HG03457 (cell line): ENCODE results near the gene NR2F1-AS1.

Experiments used
- ATAC-seq: cut with Tn5 transposase; IDR thresholded peaks from one replicate; pipeline ENCODE4 v1.9.1; 2021; ENCODE audit warnings: moderate number of reproducible peaks; ENCODE audit not compliant: unreplicated experiment

Gene NR2F1-AS1

GRCh38 chr5:93603793-93604643 is 23.0 kb upstream of the NR2F1-AS1 start:
- no peak for ATAC-seq

DNA sequence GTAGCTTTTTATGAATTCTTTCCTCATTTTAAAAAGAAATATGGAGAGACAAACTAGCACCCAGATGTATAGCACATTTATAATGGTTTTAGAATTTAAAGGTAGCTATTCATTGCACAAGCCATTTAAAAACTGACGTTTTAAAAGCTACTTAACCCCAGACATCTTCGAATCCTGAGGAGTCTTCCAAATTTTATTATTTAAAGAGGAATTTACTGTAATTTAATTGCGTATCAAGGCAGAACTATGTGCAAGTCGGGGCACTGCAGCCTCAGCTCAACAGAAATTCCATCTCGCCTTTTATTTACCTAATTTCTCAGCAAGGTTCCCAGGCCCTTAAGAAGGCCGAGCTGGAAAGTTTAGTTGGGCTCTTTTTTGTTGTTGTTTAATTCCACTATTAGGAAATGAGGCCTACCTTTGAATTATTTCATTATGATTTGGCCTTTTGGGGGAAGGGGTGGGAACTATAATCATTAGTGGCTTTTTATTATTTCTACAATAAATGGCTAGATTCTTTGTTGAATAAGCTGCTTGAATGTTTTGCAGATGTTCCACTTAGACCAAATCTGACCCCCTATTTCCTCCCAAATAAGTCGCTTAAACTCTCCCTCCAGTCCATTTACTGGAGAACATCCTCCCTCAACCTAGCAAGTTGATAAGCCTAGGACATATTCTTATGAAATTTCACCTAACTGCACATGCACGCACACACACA is 22.2 kb upstream of the NR2F1-AS1 start:
- no peak for ATAC-seq

DNA sequence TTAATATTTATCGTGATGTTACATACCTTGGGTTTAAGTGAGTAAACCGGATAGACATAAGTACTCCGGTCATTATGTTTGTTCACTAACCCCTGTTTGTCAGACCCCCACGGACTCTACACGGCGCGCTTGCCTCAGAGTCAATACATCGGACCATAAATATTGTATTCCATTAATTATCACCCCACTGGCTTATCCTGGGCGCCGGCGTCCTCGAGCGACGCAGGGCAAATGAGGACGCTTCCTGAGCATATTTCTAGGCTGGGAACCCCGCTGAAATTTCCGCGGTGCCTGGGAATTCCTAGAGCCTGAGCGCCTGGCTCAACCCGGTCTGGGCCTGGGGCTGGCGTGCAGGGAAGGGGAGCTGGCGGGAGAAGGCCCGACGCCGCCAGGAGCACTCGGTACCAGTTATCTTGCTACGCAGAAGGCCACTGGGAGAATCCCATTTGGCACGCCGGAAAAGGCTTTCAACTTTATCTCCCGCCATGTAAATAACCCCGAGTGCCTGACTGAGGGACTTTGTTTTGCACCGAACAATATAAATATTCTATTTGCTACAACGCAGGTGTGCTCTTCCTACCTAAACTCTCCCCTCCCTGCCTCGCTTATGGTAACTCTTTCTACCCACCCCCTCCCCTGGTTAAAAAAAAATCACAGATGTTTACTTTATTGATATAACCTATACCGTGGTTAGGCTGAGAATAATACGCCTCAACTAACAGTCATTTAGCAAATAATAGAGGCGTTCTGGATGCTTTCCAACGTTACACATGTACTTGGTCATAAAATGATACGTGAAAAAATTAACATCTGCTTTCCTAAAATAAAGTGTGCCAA is 21.4 kb upstream of the NR2F1-AS1 start:
- ATAC-seq = no peak

DNA sequence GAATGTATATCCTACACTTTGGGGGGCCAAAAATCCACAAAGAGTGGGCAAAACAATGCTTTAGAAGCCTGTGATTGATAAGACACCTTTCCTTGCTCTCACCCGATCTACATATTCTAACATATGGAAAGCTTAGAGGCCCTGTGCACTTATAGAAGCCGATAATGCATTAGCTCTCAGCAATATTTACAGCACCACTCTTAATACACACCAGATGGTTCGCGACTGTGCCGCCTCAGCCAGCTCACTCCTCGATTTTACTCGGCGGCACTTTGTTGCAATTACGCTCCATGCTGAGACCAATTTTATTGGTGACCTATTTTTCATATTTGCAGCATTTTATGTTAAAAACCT is 20.8 kb upstream of the NR2F1-AS1 start:
- ATAC-seq = no peak

DNA sequence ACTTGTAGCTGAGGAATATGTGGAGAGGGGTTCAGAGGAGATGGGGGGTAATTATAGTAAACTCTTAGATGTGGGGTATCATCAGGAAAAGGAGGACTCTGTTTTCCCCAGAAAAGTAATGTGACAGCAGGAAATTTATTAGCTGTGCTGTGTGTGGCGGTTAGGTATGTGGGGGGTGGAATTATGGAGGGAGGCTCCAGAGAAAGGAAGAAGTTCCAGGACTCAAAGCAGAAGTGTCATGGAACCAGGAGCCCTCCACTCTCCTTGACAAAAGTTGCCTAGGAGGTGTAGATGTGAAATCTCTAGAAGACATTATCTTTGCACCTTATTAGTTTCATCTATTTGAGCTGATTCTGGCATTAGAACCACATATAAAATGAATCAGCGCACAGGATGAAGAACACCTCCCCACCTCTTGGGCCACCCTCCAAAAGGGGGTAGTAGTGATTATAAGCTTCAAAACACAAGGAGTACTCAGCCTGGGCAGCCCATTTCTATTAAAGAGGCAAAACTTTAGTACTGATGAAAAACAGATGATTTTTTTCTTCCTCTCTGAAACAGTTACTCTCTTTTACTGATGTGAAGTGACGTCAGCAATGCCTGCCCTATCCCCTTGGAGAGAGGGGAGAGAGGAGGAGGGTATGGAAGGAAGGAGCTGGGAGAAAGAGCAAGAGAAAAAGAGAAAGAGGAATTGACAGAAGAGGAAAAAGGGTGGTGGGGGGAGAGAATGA is 20.2 kb upstream of the NR2F1-AS1 start:
- no peak for ATAC-seq

GRCh38 chr5:93600409-93601070 is 19.5 kb upstream of the NR2F1-AS1 start:
- no peak for ATAC-seq

GRCh38 chr5:93599399-93600120 is 18.5 kb upstream of the NR2F1-AS1 start:
- ATAC-seq = no peak

- no peak for ATAC-seq
Observed at GRCh38 chr5:93599001-93599379, 18.0 kb upstream of the NR2F1-AS1 start.

DNA sequence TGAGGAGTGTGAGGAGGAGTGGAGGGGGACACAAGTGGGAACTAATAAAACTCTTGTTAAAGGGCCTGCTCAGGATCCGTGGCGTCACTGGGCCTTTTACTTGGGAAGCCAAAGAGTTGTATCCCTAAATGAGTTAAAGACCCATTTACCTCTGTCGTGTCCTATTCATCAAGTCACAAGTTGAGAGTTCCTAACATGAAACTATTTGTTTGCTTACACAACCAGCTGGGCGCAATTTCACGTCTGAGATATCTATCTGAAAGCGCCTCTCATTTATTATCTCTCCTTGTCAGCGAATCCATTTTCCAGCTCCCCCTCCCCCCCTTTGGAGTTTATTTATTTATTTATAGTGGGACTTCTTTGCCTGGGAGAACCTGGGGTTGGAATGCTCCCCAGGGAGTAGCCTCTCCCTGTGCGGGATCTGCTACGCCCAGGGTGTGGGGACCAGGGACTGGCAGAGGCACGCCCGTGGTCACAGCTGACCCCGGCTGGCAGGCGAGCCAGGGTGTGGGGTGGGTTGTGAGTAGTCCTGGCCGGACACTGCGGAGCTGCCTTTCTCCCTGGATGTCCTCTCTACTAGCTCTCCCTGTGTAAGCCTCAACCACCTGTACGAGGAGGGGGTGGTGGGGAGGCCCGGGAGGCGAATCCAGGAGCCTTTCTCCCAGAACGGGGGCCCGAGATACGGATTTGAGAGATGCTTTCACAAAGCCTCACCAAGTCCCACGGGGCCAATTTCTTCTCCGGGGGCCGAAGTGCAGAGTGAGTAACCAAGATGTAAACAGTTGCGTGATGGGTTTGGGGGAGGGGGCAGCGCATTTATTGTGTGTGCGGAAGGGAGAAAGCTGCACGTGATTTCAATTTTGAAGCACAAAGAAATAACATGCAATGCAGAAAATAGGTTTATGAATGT is 17.3 kb upstream of the NR2F1-AS1 start:
- ATAC-seq = no peak

DNA sequence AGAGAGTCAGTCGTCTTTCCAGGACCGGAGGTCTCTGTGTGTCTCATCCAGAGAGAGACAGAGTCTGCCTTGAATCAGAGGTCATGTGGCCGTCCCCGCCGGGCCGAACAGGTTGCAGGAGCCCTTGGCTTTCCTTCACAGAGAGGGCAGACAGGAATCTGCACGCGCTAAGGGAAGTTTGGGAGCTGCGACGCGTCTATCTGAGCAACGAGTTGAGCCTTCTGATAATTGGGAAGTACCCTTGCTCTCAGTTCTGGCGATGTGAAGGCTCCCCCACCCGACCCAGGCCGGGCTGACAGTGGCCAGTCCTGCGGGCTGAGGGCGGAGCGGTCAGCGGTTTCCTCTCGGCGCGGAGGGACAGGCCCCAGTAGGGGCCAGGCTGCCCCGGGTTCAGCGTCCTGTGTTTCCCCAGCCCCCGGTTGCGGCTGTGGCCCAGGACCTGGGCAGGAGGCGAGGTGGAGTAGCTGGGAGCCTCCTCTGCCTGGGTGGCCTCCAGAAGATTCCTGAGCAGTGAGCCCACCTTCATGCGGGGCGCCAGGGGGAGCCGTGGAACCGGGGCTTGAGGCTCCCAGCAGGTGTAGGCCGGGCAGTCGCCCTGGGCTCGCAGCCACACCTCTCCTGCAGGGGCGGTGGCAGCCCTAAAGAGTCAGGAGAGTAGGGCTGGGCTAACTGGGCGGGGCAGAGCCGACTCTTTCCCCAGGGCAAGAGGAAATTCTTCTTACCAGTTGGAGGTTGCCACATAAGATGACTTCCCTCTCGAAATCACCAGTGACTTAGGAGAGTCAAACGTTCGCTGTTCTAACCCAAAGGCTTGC is 15.9 kb upstream of the NR2F1-AS1 start:
- no peak for ATAC-seq

GRCh38 chr5:93596310-93596675 is 15.3 kb upstream of the NR2F1-AS1 start:
- no peak for ATAC-seq

DNA sequence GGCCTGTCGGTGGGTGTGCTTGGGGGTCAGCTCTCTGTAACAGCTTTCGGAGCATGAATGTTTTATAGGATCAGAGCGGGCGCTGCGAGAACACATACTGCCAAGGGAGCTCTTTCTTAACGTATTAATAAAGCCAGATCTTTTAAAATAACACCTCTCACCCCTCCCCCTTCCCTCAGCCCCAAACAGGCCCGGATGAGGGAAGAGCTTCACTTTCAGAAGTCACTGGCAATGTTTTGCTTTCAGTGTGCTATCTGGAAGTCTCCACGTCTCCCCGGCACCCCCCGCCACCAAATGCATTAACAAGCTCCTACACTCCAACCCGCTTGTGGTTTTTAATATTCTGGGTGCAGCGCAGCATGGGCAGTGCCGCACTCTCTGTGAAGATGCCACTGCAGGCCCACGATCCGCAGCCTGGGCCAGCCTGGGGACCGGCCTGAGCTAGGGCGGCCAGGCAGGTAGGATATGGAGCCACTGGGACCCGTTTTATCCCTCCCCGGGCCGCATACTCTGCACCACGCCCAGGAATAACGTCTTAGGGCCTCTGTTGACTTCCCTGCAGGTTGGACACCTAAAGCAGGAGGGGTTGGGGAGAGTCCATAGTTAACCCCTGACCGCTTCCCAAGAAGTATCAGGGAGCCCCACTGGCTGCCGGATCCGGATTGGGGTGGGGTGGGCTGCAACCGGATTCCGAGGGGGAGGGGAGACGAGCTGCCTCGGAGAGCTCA is 14.6 kb upstream of the NR2F1-AS1 start:
- no peak for ATAC-seq

DNA sequence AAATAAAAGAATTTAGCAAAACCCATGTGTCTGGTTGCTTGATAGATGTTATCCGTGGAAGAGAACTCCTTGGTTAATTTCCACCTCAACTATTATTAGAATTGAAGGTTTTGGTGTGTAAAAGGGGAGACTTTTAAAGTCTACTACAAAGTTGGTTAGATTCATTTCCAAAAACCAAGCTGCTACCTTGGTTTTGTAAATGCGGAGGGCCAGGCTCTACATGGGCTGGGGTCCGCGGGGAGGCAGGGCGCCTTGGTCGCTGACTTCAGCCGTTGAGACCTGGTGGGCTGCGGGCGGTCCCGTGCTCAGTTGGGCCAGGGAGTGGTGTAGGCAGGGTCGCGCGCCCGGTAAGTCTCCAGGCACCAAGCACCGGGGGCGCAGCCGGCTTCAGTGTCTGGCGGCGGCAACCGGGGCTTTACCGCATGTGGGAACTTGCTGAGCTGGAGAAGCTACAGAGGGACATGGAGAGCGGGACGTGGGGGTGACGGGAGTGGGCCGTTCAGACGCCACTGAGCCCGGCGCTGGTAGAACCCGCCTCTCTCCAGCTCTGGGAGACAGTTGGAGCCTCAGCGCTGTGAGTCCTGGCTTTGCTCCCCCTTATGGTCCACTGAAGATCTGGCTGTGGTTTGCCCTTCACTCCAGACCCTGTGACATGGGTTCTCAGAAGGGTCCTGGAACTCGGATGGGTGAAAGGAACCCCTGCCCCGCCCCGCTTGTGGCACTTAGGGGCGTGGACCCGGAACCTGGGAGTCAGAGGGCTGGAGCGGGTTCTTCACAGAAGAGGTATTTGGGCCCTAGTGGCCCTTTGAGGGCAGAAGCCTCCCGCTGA is 13.8 kb upstream of the NR2F1-AS1 start:
- no peak for ATAC-seq

- no peak for ATAC-seq
Observed at GRCh38 chr5:93593476-93594131, 12.6 kb upstream of the NR2F1-AS1 start.

GRCh38 chr5:93592883-93593282 is 11.9 kb upstream of the NR2F1-AS1 start:
- no peak for ATAC-seq
